Measurements from ENCODE around the gene COPS3.

DNA sequence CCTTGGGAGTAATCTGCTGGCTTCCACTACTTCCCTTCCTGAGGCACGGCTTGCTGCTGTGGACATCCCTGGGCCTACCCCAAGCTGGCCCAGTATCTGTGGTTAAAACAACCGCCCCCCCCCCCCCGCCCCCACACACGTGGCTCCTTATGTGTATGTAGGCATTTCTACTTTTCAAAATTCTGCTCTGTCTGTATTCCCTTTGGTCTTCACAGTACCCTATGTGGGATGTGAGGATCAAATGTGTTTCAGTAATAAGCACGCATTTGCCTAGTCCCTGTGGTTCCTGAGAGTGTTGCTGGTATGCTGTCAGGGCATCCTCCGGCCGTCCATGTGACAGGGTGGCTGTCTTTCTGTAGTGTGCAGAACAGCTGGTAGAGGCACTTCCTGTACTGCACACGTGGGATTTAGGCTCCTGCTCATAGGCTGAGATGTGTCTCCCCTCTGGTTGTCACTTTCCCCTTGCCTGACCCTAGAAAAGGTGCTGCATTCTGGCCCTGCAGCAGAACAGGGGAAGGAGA, 24.3 kb upstream of the COPS3 start:
- no peak for TF ChIP-seq CTCF (IDR thresholded peaks at IDR 0.05; ENCODE audit: insufficient read depth, low read length)
- TF ChIP-seq GABPA (IDR thresholded peaks at IDR 0.05; ENCODE audit: low read depth), result no peak
- TF ChIP-seq, protein P1, sequence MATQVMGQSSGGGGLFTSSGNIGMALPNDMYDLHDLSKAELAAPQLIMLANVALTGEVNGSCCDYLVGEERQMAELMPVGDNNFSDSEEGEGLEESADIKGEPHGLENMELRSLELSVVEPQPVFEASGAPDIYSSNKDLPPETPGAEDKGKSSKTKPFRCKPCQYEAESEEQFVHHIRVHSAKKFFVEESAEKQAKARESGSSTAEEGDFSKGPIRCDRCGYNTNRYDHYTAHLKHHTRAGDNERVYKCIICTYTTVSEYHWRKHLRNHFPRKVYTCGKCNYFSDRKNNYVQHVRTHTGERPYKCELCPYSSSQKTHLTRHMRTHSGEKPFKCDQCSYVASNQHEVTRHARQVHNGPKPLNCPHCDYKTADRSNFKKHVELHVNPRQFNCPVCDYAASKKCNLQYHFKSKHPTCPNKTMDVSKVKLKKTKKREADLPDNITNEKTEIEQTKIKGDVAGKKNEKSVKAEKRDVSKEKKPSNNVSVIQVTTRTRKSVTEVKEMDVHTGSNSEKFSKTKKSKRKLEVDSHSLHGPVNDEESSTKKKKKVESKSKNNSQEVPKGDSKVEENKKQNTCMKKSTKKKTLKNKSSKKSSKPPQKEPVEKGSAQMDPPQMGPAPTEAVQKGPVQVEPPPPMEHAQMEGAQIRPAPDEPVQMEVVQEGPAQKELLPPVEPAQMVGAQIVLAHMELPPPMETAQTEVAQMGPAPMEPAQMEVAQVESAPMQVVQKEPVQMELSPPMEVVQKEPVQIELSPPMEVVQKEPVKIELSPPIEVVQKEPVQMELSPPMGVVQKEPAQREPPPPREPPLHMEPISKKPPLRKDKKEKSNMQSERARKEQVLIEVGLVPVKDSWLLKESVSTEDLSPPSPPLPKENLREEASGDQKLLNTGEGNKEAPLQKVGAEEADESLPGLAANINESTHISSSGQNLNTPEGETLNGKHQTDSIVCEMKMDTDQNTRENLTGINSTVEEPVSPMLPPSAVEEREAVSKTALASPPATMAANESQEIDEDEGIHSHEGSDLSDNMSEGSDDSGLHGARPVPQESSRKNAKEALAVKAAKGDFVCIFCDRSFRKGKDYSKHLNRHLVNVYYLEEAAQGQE (IDR thresholded peaks at IDR 0.05; ENCODE audit: insufficient replicate concordance, low read depth), result no peak
- peak; percentile 42; the same call in 1 of the 2 replicates for TF ChIP-seq POLR2AphosphoS5 (IDR thresholded peaks at IDR 0.05; ENCODE audit: low read depth)

Measured in HL-60 (cell line).